Coronary artery (tissue), 2 donors: ENCODE data around the gene AKAP7.

Experiments used
- DNase-seq: peaks from one replicate; pipeline ENCODE4 v3.0.0-alpha.2; 2017; ENCODE audit warnings: low spot score
- H3K27ac ChIP-seq, 2 donors: fragments of 200-600 bp; sonication (generic); one replicate each; pipeline ENCODE4 v1.5.1; 2016 to 2019
- H3K4me3 ChIP-seq: fragments of 200-600 bp; sonication (generic); 2 replicates; pipeline ENCODE4 v1.5.1; 2016; ENCODE audit warnings: mild to moderate bottlenecking, moderate library complexity
- TF ChIP-seq, protein P1 (sequence below): fragments of 200-600 bp; sonication (generic); IDR thresholded peaks from one replicate; pipeline ENCODE4 v1.5.1; 2019; ENCODE audit warnings: antibody characterized with exemption

The AKAP7 gene

DNA sequence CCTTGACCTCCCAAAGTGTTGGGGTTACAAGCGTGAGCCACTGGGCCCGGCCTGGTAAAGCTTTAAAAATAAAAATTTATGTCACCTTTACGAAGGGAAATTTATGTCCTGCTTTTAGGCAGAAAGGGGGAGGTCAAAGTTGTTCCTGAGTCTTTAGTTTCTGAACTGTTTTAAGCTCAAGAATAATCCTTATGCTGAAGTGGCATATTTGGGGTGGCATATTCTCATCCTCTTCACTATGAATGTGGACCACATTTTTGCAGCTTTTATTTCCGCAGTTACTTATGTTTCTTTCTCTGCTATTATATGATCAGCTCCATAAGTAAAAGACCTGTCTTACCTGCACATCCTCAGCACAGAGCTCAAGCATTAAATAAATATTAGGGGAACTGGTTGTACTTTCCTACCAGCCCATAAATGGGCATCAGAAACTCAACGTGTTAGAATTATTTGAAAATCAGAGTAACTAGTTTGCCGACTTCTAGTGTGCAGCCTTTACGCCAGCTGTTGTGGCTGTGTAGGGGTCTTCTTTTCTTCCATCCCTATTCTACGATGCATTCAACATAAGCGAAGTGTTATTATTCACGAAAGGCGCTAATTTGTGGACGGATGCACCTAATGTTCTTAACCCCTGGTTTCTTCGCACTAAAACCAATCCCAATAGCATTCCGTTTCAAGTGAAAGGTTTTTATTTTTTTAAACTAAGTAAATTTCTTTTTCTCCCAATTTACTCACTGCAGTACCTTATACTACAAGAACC, 867 bp upstream of the AKAP7 start:
- peak overlapping the region in 1 of 2 donors; percentile 81 for H3K27ac ChIP-seq
- DNase-seq = no peak
- TF ChIP-seq, protein P1, sequence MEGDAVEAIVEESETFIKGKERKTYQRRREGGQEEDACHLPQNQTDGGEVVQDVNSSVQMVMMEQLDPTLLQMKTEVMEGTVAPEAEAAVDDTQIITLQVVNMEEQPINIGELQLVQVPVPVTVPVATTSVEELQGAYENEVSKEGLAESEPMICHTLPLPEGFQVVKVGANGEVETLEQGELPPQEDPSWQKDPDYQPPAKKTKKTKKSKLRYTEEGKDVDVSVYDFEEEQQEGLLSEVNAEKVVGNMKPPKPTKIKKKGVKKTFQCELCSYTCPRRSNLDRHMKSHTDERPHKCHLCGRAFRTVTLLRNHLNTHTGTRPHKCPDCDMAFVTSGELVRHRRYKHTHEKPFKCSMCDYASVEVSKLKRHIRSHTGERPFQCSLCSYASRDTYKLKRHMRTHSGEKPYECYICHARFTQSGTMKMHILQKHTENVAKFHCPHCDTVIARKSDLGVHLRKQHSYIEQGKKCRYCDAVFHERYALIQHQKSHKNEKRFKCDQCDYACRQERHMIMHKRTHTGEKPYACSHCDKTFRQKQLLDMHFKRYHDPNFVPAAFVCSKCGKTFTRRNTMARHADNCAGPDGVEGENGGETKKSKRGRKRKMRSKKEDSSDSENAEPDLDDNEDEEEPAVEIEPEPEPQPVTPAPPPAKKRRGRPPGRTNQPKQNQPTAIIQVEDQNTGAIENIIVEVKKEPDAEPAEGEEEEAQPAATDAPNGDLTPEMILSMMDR = no peak
- peak overlapping the region; percentile 86 for H3K4me3 ChIP-seq

GRCh38 chr6:131134980-131135243, 355 bp upstream of the AKAP7 start:
- DNase-seq = no peak
- TF ChIP-seq, protein P1 = no peak
- Histone ChIP-seq H3K4me3 (peak overlapping the region; percentile 86), H3K27ac (peak overlapping the region; percentile 81 to 89)

GRCh38 chr6:131136021-131136786, 937 bp downstream of the AKAP7 start:
- DNase-seq = no peak
- peak overlapping the region; percentile 86 for H3K4me3 ChIP-seq
- TF ChIP-seq, protein P1 = no peak
- H3K27ac ChIP-seq = peak overlapping the region; percentile 81 to 89

DNA sequence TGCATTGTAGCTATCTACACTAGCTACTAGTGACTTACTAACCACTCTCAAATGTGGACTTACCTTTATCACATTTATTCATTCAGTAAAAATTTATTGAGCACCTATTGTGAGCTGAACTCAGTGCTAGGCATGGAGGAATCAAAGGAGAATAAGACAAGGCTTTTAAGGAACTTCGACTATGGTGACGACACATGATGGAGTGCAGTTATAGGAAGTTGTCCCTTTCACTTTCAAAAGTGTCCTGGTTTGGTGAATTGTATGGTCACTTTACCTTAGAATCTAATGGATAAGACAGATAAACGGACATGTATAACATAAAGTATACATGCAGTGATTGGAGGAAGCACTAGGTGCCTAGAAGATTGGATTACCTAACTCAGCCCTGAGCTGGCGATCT, 4.3 kb downstream of the AKAP7 start:
- no peak for DNase-seq
- H3K4me3 ChIP-seq = no peak overlapping the region
- H3K27ac ChIP-seq = no peak overlapping the region
- TF ChIP-seq, protein P1 = no peak

DNA sequence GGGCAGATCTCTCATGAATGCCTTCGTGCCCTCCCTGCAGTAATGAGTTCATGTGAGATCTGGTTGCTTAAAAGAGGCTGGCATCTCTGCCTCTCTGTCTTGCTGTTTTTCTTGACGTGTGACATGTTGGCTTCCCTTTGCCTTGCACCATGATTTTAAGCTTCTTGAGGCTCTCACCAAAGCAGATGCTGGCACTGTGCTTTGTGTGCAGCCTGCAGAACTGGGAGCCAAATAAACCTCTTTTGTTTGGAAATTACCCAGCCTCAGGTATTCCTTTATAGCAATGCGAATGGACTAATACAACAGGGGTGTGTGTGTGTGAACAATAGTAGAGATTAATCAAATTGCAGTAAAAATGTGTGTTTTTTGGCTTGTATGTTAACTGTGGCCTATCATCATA, 8.1 kb downstream of the AKAP7 start:
- Histone ChIP-seq H3K4me3 (no peak overlapping the region), H3K27ac (no peak overlapping the region)
- TF ChIP-seq, protein P1 = no peak
- DNase-seq = no peak

- DNase-seq = no peak
- TF ChIP-seq, protein P1 = no peak
- Histone ChIP-seq H3K4me3 (no peak overlapping the region), H3K27ac (no peak overlapping the region)
These were observed 11.6 kb downstream of the AKAP7 start for GRCh38 chr6:131146865-131147264.

GRCh38 chr6:131156411-131156810, 21.1 kb downstream of the AKAP7 start:
- TF ChIP-seq, protein P1 = no peak
- Histone ChIP-seq H3K27ac (no peak overlapping the region), H3K4me3 (no peak overlapping the region)
- DNase-seq = no peak
